ENCODE data around the gene PHF13. TPM values are rescaled to one million over a fixed set of nuclear protein-coding genes. Genes with fewer than 3 reads are reported as not detected.

PHF13 gene
- total and polyA plus RNA-seq, 10 of the 15 experiments (the other 5 are each of a cell fraction or from before 2014, with no cell fraction given): 0.87 to 15.4 (median 5.1) TPM

- FAIRE-seq (no peak), ATAC-seq (no peak), DNase-seq (ENCODE audit: low read depth, low spot score) (no peak)
- ChIA-PET POLR2A (interaction anchor here (0.6 kb wide), 1 partner anchor 1496 kb away, joined by 3 read pairs; no protein-coding TSS in a partner anchor), CTCF (interaction anchor here (0.8 to 2.1 kb wide), 2 partner anchors 24 to 89 kb away, joined by 5 read pairs; partner anchors contain the start of genes NOL9 and TAS1R1), SMC1A (ENCODE audit: uncharacterized antibody, unreplicated experiment) (interaction anchor here (2.0 kb wide), 1 partner anchor 26 kb away, joined by 5 read pairs; no protein-coding TSS in a partner anchor), RAD21 (ENCODE audit: unreplicated experiment) (interaction anchor here (4.7 kb wide), 1 partner anchor 22 kb away, joined by 38 read pairs; the partner anchor contains the start of gene KLHL21)
- no peaks in the 10 kb centered on the region for H3K27me3 ChIP-seq (replicated peaks in 1 of 2; ENCODE audit: control insufficient read depth in 2 of 2, insufficient read depth in 2 of 2, low read length in 1 of 2)
- 0 out of 2 replicates have a peak overlapping the region, but pooled peaks have one; percentile 75 for H3K4me2 ChIP-seq (ENCODE audit: control insufficient read depth, insufficient read depth)
- H3K9ac ChIP-seq (ENCODE audit: control insufficient read depth, insufficient read depth, low read length): no peak overlapping the region
- peaks cover 21% of the 10 kb centered on the region for H3K79me2 ChIP-seq (ENCODE audit: control insufficient read depth, insufficient read depth, low read length)
- no peaks in the 10 kb centered on the region for H4K20me1 ChIP-seq (ENCODE audit: control insufficient read depth, insufficient read depth)
- in situ Hi-C loops (cut with MboI): no loop called here
- H3K9me3 ChIP-seq (replicated peaks; ENCODE audit: control insufficient read depth, insufficient read depth, low read length): no peaks in the 10 kb centered on the region
- no peaks in the 10 kb centered on the region for H3K36me3 ChIP-seq (ENCODE audit: control insufficient read depth in 2 of 2, insufficient read depth in 2 of 2, low read length in 1 of 2)
- WGBS (ENCODE audit: insufficient coverage, insufficient replicate concordance, low lambda C conversion rate, missing lambda C conversion rate): 77% methylated on average over 14 of the region's 14 CpGs
- BruUV-seq (replicated peaks): no TSS peak
- TF ChIP-seq ESRRA (IDR thresholded peaks at IDR 0.05; ENCODE audit: low read length) (no peak), NBN (IDR thresholded peaks at IDR 0.05) (no peak), SUZ12 (IDR thresholded peaks at IDR 0.05; ENCODE audit: unreplicated experiment) (no peak), ZNF217 (IDR thresholded peaks at IDR 0.05) (no peak), NFYB (IDR thresholded peaks at IDR 0.05; ENCODE audit: insufficient read depth, low read depth, low read length) (no peak), NFXL1 (IDR thresholded peaks at IDR 0.05; ENCODE audit: borderline replicate concordance) (no peak), POLR2A (IDR thresholded peaks at IDR 0.05; ENCODE audit: low read depth, low read length) (no peak), ATF7 (IDR thresholded peaks at IDR 0.05; ENCODE audit: low read depth) (no peak), ASH2L (IDR thresholded peaks at IDR 0.05; ENCODE audit: borderline replicate concordance, low read depth) (no peak), MLLT1 (IDR thresholded peaks at IDR 0.05) (no peak), SREBF2 (IDR thresholded peaks at IDR 0.05; ENCODE audit: low read length) (no peak)
- H3K4me1 ChIP-seq (ENCODE audit: control insufficient read depth, insufficient read depth, low read length): peaks cover 13% of the 10 kb centered on the region
- no peak overlapping the region for H3K27ac ChIP-seq (ENCODE audit: control insufficient read depth, insufficient read depth)
- no peak overlapping the region for H3K4me3 ChIP-seq
- intact Hi-C loops (cut with micrococcal nuclease; ENCODE audit: unreplicated experiment): no loop called here
- peak overlapping the region; percentile 80 for H2AFZ ChIP-seq (ENCODE audit: control insufficient read depth, low read depth, low read length)
Measured at GRCh38 chr1:6578624-6579373, 34.7 kb upstream of the PHF13 start.
